A549 (cell line): Measurements from ENCODE around the gene PPP2R5A.

ENCODE experiments used
- CTCF ChIP-seq: fragments of >200 bp; sonication (Bioruptor Twin); formaldehyde crosslinking; IDR thresholded peaks from 3 replicates; pipeline ENCODE4 v1.5.1; 2016
- EP300 ChIP-seq, 2 experiments: fragments of >200 bp; sonication (Bioruptor Twin); formaldehyde crosslinking; IDR thresholded peaks; 2 replicates in 1 of 2; 3 replicates in 1 of 2; pipeline ENCODE4 v1.6.1; 2016 to 2017
- JUN ChIP-seq, 2 experiments: fragments of >200 bp; sonication (Bioruptor Twin); formaldehyde crosslinking; IDR thresholded peaks; 2 replicates in 1 of 2; 3 replicates in 1 of 2; pipeline ENCODE4 v1.6.1; 2016 to 2017
- MYC ChIP-seq: IDR thresholded peaks from 2 replicates; pipeline ENCODE4 v1.6.1; 2012; ENCODE audit warnings: mild to moderate bottlenecking, inconsistent platforms, low read length, improper control_type of control experiment, borderline replicate concordance
- POLR2A ChIP-seq: IDR thresholded peaks from 2 replicates; pipeline ENCODE4 v1.6.1; 2012; ENCODE audit warnings: mild to moderate bottlenecking, low read length
- ZSCAN20 ChIP-seq: fragments of 250-450 bp; sonication (Bioruptor Pico); IDR thresholded peaks from 2 replicates; pipeline ENCODE4 v1.8.0; 2022; ENCODE audit warnings: mild to moderate bottlenecking, moderate library complexity
- TF ChIP-seq, protein P1 (sequence below): IDR thresholded peaks from 2 replicates; pipeline ENCODE4 v1.6.1; 2012

DNA sequence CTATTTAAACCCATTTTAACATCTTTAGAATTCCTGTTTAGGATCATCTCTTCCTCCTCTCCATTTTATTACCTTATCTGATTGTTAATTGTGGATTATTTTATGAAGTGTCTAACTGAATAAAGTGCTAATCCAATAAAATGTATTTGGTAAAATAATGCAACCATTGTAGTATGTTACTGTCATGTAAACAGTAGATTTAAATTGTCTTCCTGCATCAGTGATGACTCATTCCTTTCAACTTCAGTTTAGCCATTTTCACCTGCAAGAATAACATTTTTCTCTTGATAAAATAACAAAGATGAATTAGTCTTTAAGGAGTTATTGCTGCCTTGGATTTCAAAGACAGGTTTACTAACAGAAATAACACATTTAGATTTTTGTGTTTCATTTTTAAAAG is 5.4 kb downstream of the PPP2R5A start:
- TF ChIP-seq CTCF: no peak
- TF ChIP-seq POLR2A: no peak
- TF ChIP-seq EP300 (IDR thresholded peaks at IDR 0.05): no peak
- no peak for TF ChIP-seq MYC
- TF ChIP-seq ZSCAN20 (CRISPR knock-in tag): no peak
- TF ChIP-seq, protein P1, sequence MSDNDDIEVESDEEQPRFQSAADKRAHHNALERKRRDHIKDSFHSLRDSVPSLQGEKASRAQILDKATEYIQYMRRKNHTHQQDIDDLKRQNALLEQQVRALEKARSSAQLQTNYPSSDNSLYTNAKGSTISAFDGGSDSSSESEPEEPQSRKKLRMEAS: no peak
- TF ChIP-seq JUN (IDR thresholded peaks at IDR 0.05): no peak
